HepG2 (cell line): Measurements from ENCODE around the gene PSIP1. TPM values are rescaled to one million over a fixed set of nuclear protein-coding genes. Genes with fewer than 3 reads are reported as not detected.
"Not testable (repeated sequence)": the region's sequence is repeated elsewhere in the genome, so short reads cannot be mapped to it uniquely, and the experiment has no call there.

ENCODE experiments used
- ATAC-seq: fragments of 200-7000 bp; cut with Tn5 transposase; 3 replicates; pipeline ENCODE4 v1.9.1; 2020; ENCODE audit warnings: mild to moderate bottlenecking, moderate library complexity
- BruUV-seq: library from RNA; stranded (reverse); fragments of 400-500 nt; replicated peaks from 2 replicates; lab custom pipeline; 2021; lab: Mats Ljungman, UMichigan
- CTCF ChIA-PET: fragments of 300-600 bp; formaldehyde crosslinking; extraction: SDS; loops from one replicate; lab custom pipeline; 2021; ENCODE audit warnings: low total read pairs, inconsistent platforms, low intra/inter-chr PET ratio; lab: Yijun Ruan, JAX
- POLR2A ChIA-PET: fragments of 350-600 bp; sonication (Branson Sonifier 250); formaldehyde crosslinking; loops from one replicate; lab custom pipeline; 2020; ENCODE audit warnings: antibody characterized with exemption, inconsistent platforms; lab: Yijun Ruan, JAX
- DNase-seq: peaks from one replicate; pipeline ENCODE4 v3.0.0-alpha.2; 2015; ENCODE audit warnings: low spot score
- FAIRE-seq: peaks from 3 replicates; lab custom pipeline; 2011; peaks lifted over from hg19 to GRCh38; lab: Jason Lieb, UNC
- H2AFZ ChIP-seq: one replicate; pipeline ENCODE4 v1.6.1; 2011; ENCODE audit warnings: low read length, inconsistent platforms
- H3K27ac ChIP-seq: fragments of 300-600 bp; 3 replicates; pipeline ENCODE4 v1.8.0; 2011; ENCODE audit warnings: mixed run types, mild to moderate bottlenecking, mixed read lengths, low read length, inconsistent platforms; ENCODE audit not compliant: insufficient read depth; ENCODE audit errors: extremely low read length
- H3K27me3 ChIP-seq, 2 experiments: fragments of 200-600 bp in 1 of 2; 2 replicates in 1 of 2; 3 replicates in 1 of 2; pipeline versions ENCODE4 v1.6.0 to v1.8.0; 2011; ENCODE audit warnings: low read length in 2 of 2, mild to moderate bottlenecking in 2 of 2, moderate library complexity in 2 of 2, inconsistent platforms in 1 of 2; ENCODE audit not compliant: insufficient read depth in 2 of 2, control insufficient read depth in 1 of 2
- H3K36me3 ChIP-seq, 2 experiments: fragments of 200-600 bp in 1 of 2; replicated peaks in 1 of 2; 2 replicates in 1 of 2; 3 replicates in 1 of 2; pipeline versions ENCODE4 v1.5.1 to v1.8.0; 2011; ENCODE audit warnings: low read length in 2 of 2, inconsistent platforms in 1 of 2; ENCODE audit not compliant: insufficient read depth in 2 of 2, control insufficient read depth in 1 of 2
- H3K4me1 ChIP-seq: 2 replicates; pipeline ENCODE4 v1.5.1; 2012; ENCODE audit warnings: low read length, inconsistent platforms; ENCODE audit not compliant: insufficient read depth
- H3K4me2 ChIP-seq: 2 replicates; pipeline ENCODE4 v1.6.0; 2011; ENCODE audit warnings: low read depth, low read length, inconsistent platforms
- H3K4me3 ChIP-seq, 3 experiments: fragments of 200-600 bp in 1 of 3; sonication (generic), shearing (Covaris generic) in 1 of 3; replicated peaks in 1 of 3; 2 replicates each; pipeline ENCODE4 v1.5.1; 2011 to 2016; ENCODE audit warnings: low read length in 3 of 3, inconsistent platforms in 2 of 3, low read depth in 2 of 3, mild to moderate bottlenecking in 2 of 3, control low read depth in 1 of 3, mixed read lengths in 1 of 3; ENCODE audit not compliant: insufficient read depth in 1 of 3
- H3K79me2 ChIP-seq: one replicate; pipeline ENCODE4 v1.6.1; 2011; ENCODE audit warnings: low read length, inconsistent platforms; ENCODE audit not compliant: insufficient read depth
- H3K9ac ChIP-seq: 2 replicates; pipeline ENCODE4 v1.6.0; 2011; ENCODE audit warnings: mild to moderate bottlenecking, low read depth, low read length, inconsistent platforms; ENCODE audit not compliant: insufficient read depth
- H3K9me3 ChIP-seq: 2 replicates; pipeline ENCODE4 v1.5.1; 2012; ENCODE audit warnings: mild to moderate bottlenecking, low read length
- H4K20me1 ChIP-seq: 2 replicates; pipeline ENCODE4 v1.6.0; 2011; ENCODE audit warnings: inconsistent platforms, mild to moderate bottlenecking, low read length, moderate library complexity; ENCODE audit not compliant: insufficient read depth
- KDM4B ChIP-seq: sonication (generic); formaldehyde crosslinking; IDR thresholded peaks from 2 replicates; pipeline ENCODE4 v1.4.0; 2020; ENCODE audit warnings: missing genetic modification reagents
- RAD51 ChIP-seq: fragments of 450-650 bp; IDR thresholded peaks from 2 replicates; pipeline ENCODE4 v1.6.1; 2016; ENCODE audit warnings: borderline replicate concordance
- YEATS4 ChIP-seq: sonication (generic); formaldehyde crosslinking; IDR thresholded peaks from 2 replicates; pipeline ENCODE4 v1.4.0; 2020; ENCODE audit warnings: missing genetic modification reagents, borderline replicate concordance
- ZBTB1 ChIP-seq: sonication (generic); formaldehyde crosslinking; IDR thresholded peaks from 2 replicates; pipeline ENCODE4 v1.4.0; 2020; ENCODE audit warnings: missing genetic modification reagents, borderline replicate concordance
- ZNF274 ChIP-seq: sonication (generic); formaldehyde crosslinking; IDR thresholded peaks from 2 replicates; pipeline ENCODE4 v1.5.1; 2020; ENCODE audit warnings: mild to moderate bottlenecking, missing genetic modification reagents
- ZNF749 ChIP-seq: sonication (generic); formaldehyde crosslinking; IDR thresholded peaks from 2 replicates; pipeline ENCODE4 v1.8.0; 2022; ENCODE audit warnings: mild to moderate bottlenecking, missing genetic modification reagents, moderate library complexity, borderline replicate concordance
- WGBS: methylation state at CpG from one replicate; pipeline ENCODE4 v1.1.6; 2017; ENCODE audit warnings: low lambda C conversion rate; 5-methylcytosine and 5-hydroxymethylcytosine counted together
- in situ Hi-C: cut with HindIII; loops from 2 replicates; pipeline ENCODE4 v1.10.0; 2017; ENCODE audit warnings: low pct_unique_long_range_greater_than_20kb; ENCODE audit not compliant: extremely low pct_ligation_motif_present
- intact Hi-C: fragments of 100-400 bp; cut with micrococcal nuclease; formaldehyde crosslinking; loops from one replicate; pipeline ENCODE4 v1.10.0; 2022; ENCODE audit not compliant: unreplicated experiment
- polyA plus RNA-seq, 8 experiments: library from polyadenylated mRNA; depleted of rRNA in 3 of 8; stranded (reverse) in 7 of 8; unstranded in 1 of 8; fragments of >200 nt; fragmentation: Illumina TruSeq in 4 of 8; extraction: Trizol in 4 of 8; gene quantifications; 2 replicates each; pipeline versions ENCODE4 v1.2.1 to v1.2.3, GENCODE V29; 2011 to 2016; ENCODE audit warnings: low read depth in 4 of 8, missing spikeins in 1 of 8, mixed read lengths in 1 of 8; ENCODE audit not compliant: insufficient read depth in 1 of 8
- total RNA-seq, 5 experiments: library from RNA; depleted of rRNA; stranded (reverse); fragments of >200 nt; fragmentation: Illumina TruSeq; extraction: Trizol; gene quantifications; 2 replicates each; pipeline ENCODE4 v1.2.3, GENCODE V29; 2016; ENCODE audit warnings: low read depth in 1 of 5
- TF ChIP-seq, protein P1 (sequence below): sonication (generic); formaldehyde crosslinking; IDR thresholded peaks from 2 replicates; pipeline ENCODE4 v1.4.0; 2020; ENCODE audit warnings: mild to moderate bottlenecking, missing genetic modification reagents

The PSIP1 gene
- total and polyA plus RNA-seq, 2 of the 13 experiments (the other 11 are each of a cell fraction or from before 2014, with no cell fraction given) = 12.6 to 46.4 TPM

GRCh38 chr9:15529566-15530324 lies 19.0 kb upstream of the PSIP1 start (continued):
- TF ChIP-seq KDM4B (CRISPR knock-in tag) = no peak
- no peak for TF ChIP-seq ZBTB1 (CRISPR knock-in tag)
- TF ChIP-seq, protein P1, sequence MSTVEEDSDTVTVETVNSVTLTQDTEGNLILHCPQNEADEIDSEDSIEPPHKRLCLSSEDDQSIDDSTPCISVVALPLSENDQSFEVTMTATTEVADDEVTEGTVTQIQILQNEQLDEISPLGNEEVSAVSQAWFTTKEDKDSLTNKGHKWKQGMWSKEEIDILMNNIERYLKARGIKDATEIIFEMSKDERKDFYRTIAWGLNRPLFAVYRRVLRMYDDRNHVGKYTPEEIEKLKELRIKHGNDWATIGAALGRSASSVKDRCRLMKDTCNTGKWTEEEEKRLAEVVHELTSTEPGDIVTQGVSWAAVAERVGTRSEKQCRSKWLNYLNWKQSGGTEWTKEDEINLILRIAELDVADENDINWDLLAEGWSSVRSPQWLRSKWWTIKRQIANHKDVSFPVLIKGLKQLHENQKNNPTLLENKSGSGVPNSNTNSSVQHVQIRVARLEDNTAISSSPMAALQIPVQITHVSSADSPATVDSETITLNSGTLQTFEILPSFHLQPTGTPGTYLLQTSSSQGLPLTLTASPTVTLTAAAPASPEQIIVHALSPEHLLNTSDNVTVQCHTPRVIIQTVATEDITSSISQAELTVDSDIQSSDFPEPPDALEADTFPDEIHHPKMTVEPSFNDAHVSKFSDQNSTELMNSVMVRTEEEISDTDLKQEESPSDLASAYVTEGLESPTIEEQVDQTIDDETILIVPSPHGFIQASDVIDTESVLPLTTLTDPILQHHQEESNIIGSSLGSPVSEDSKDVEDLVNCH (CRISPR knock-in tag) = no peak
- no peak for TF ChIP-seq YEATS4 (CRISPR knock-in tag)
- no peak for TF ChIP-seq ZNF749
- no peak for TF ChIP-seq ZNF274 (CRISPR knock-in tag)

DNA sequence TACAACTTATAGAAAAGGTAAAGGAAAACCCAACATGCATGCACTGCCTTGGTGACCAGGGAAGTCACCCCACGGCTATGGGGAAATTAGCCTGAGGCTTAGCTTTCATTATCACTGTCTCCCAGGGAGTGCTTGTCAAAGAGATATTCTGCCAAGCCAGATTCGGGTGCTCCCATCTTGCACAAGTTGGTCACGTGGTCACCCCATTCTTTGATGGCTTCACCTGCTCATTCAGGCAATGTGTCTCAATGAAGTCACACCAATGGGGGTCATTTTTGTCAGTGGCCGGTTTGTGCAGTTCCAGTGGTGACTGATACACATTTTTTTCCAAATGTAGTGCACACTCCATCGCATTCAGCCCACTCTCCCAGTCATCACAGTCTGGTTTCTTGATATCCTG lies 16.3 kb upstream of the PSIP1 start:
- peak; percentile 33; the same call in 1 of the 2 replicates for TF ChIP-seq RAD51
- H3K4me3 ChIP-seq, H3K36me3 ChIP-seq, H4K20me1 ChIP-seq, in situ Hi-C loops, FAIRE-seq, BruUV-seq, H3K4me1 ChIP-seq, ATAC-seq, H3K9me3 ChIP-seq, H2AFZ ChIP-seq, intact Hi-C loops, H3K9ac ChIP-seq, H3K27me3 ChIP-seq, DNase-seq, CTCF ChIA-PET, H3K4me2 ChIP-seq, POLR2A ChIA-PET, H3K79me2 ChIP-seq, H3K27ac ChIP-seq: not testable (repeated sequence)
- 25% methylated on average over 4 of the region's 5 CpGs for WGBS
